Heart right ventricle (tissue), 16 donors: Measurements from ENCODE around the gene IFT52. TPM values are rescaled to one million over a fixed set of nuclear protein-coding genes. Genes with fewer than 3 reads are reported as not detected.

Source experiments
- ATAC-seq, 8 donors: fragments of 200-7000 bp; cut with Tn5 transposase; one replicate each; pipeline ENCODE4 v1.9.1; 2020; ENCODE audit warnings: mild to moderate bottlenecking in 8 of 8, moderate library complexity in 8 of 8, moderate number of reproducible peaks in 1 of 8
- DNase-seq, 2 donors: peaks; one replicate each; pipeline ENCODE4 v3.0.0-alpha.2; 2020
- H3K27ac ChIP-seq, 10 donors: fragments of 200-600 bp; sonication (generic) in 2 of 10; one replicate each; pipeline versions ENCODE4 v1.5.0 to v1.8.0; 2020 to 2022; ENCODE audit warnings: mild to moderate bottlenecking in 3 of 10
- H3K27me3 ChIP-seq, 7 donors: fragments of 200-600 bp; one replicate each; pipeline ENCODE4 v1.8.0; 2021 to 2022; ENCODE audit warnings: mild to moderate bottlenecking in 2 of 7
- H3K36me3 ChIP-seq, 9 donors: fragments of 200-600 bp; sonication (generic) in 1 of 9; one replicate each; pipeline versions ENCODE4 v1.5.0 to v1.8.0; 2020 to 2022; ENCODE audit warnings: mild to moderate bottlenecking in 2 of 9
- H3K4me1 ChIP-seq, 9 donors: fragments of 200-600 bp; sonication (generic) in 1 of 9; one replicate each; pipeline versions ENCODE4 v1.5.0 to v1.8.0; 2020 to 2022; ENCODE audit warnings: mild to moderate bottlenecking in 4 of 9
- H3K4me3 ChIP-seq, 10 donors: fragments of 200-600 bp; sonication (generic) in 2 of 10; one replicate each; pipeline versions ENCODE4 v1.5.0 to v1.8.0; 2020 to 2022; ENCODE audit warnings: mild to moderate bottlenecking in 7 of 10, moderate library complexity in 2 of 10
- H3K9me3 ChIP-seq, 11 donors: fragments of 200-600 bp in 10 of 11; sonication (generic) in 2 of 11; one replicate each; pipeline versions ENCODE4 v1.5.0 to v1.8.0; 2013 to 2022; ENCODE audit warnings: mild to moderate bottlenecking in 2 of 11, control low read depth in 1 of 11, moderate library complexity in 1 of 11
- WGBS, 2 donors: extraction: QIAGEN DNeasy Blood & Tissue Kit; methylation state at CpG; one replicate each; pipeline ENCODE4 v1.1.7; 2013; ENCODE audit warnings: inconsistent platforms in 1 of 2; 5-methylcytosine and 5-hydroxymethylcytosine counted together
- intact Hi-C, 10 donors: fragments of 100-400 bp; cut with DNase I; formaldehyde crosslinking; loops; one replicate each; pipeline versions ENCODE4 v1.11.1 to v1.14.2; 2022
- polyA plus RNA-seq, 2 donors: library from polyadenylated mRNA; stranded (reverse); fragments of 200-250 nt; gene quantifications; one replicate each; pipeline ENCODE4 v1.2.3, GENCODE V29; 2013
- total RNA-seq, 10 donors: library from RNA; stranded (reverse); fragmentation: NEBNext Ultra II Directional in 3 of 10; extraction: Animal tissue kit (Norgen Biotek cat#: 25700) in 3 of 10; gene quantifications; one replicate each; pipeline versions ENCODE4 v1.2.1 to v1.2.4, GENCODE V29; 2021 to 2023
- TF ChIP-seq, protein P1 (sequence below), 9 donors: fragments of 200-600 bp; sonication (generic) in 2 of 9; IDR thresholded peaks; one replicate each; pipeline versions ENCODE4 v1.5.0 to v1.8.0; 2021 to 2022; ENCODE audit warnings: antibody characterized with exemption in 9 of 9, mild to moderate bottlenecking in 5 of 9, moderate library complexity in 1 of 9
- donor health status: Arrhythmogenic right ventricular cardiomyopathy.
- donor health status: ischemic (EF 13 %, LVEDD 7.1; RV severe dilation, severe dysfunction).
- donor health status: healthy with polysubstance abuse.
- donor health status: DM: no; HTN: yes; CAD: no.
- donor health status: DM: no; HTN: no; CAD: no.
- donor health status: ischemic (EF 25% LVEDD 6.9; RV normal size, moderate dysfunction).
- donor health status: ischemic (EF 25% LVEDD 5.7; RV mildly dilated, moderate dysfunction).
- donor health status: healthy.
- donor health status: DM: yes; HTN: yes; CAD: no.
- donor health status: Ischemic cardiomyopathy.
- donor health status: ischemic (EF 35%, LVEDD 5.7; RV mildly dilated, moderate dysfunction).
- donor health status: nonischemic (EF 11% LVEDD 7.7; RV severe dilation, severe dysfunction).
- donor health status: DM: yes; HTN: yes; CAD: no.
- donor health status: PGD.
- donor health status: ischemic (EF 29% LVEDD 5.4; RV normal size, mild dysfunction).
- donor health status: nonischemic (EF 23%, LVEDD 6.1; RV moderate dilation, normal function).

IFT52 gene
- total and polyA plus RNA-seq, 12 donors: 5.2 to 8.9 (median 7.0) TPM

DNA sequence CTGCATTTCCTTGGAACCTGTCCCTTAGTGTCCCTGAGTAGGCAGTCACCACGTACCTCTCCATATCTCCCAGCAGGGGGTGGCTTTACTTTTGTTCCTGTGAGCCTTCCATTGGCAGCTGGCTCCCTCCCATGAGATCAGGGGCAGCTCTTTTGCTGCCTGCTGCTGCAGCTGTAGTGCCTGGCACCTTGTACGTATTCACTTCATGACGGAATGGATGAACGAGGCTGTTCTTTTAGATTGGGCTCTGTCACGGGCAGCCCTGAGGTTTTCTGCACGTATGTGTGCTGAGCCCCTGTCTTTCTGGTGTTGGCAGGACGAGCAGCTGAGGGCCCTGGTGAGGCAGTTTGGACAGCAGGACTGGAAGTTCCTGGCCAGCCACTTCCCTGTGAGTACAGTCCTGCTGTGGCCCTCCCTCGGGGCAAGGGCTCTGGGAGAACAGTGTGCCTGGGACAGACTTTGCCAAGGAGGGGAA lies 90.8 kb downstream of the IFT52 start:
- Histone ChIP-seq H3K4me3 (peak overlapping the region in 1 of 10 donors; percentile 10), H3K36me3 (no peaks in the 10 kb centered on the region), H3K27me3 (peaks cover 0 to 3% (median 0%) of the 10 kb centered on the region in 7 donors), H3K4me1 (peaks cover 0 to 6% (median 0%) of the 10 kb centered on the region in 9 donors), H3K9me3 (no peaks in the 10 kb centered on the region), H3K27ac (no peak overlapping the region)
- TF ChIP-seq, protein P1, sequence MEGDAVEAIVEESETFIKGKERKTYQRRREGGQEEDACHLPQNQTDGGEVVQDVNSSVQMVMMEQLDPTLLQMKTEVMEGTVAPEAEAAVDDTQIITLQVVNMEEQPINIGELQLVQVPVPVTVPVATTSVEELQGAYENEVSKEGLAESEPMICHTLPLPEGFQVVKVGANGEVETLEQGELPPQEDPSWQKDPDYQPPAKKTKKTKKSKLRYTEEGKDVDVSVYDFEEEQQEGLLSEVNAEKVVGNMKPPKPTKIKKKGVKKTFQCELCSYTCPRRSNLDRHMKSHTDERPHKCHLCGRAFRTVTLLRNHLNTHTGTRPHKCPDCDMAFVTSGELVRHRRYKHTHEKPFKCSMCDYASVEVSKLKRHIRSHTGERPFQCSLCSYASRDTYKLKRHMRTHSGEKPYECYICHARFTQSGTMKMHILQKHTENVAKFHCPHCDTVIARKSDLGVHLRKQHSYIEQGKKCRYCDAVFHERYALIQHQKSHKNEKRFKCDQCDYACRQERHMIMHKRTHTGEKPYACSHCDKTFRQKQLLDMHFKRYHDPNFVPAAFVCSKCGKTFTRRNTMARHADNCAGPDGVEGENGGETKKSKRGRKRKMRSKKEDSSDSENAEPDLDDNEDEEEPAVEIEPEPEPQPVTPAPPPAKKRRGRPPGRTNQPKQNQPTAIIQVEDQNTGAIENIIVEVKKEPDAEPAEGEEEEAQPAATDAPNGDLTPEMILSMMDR (IDR thresholded peaks at IDR 0.05): peak in 3 of 9 donors; percentile 7 to 28 (median 16)
- WGBS, 2 donors: 72 to 73% methylated on average over 8 of the region's 8 CpGs
- intact Hi-C loops: loop anchor here in 1 of 10 donors (10.0 kb wide), 1 partner anchor 147 kb away; no protein-coding TSS in a partner anchor
- ATAC-seq (peak in 7 of 8 donors; percentile 25 to 94 (median 78)), DNase-seq (peak in 1 of 2 donors; percentile 33)

DNA sequence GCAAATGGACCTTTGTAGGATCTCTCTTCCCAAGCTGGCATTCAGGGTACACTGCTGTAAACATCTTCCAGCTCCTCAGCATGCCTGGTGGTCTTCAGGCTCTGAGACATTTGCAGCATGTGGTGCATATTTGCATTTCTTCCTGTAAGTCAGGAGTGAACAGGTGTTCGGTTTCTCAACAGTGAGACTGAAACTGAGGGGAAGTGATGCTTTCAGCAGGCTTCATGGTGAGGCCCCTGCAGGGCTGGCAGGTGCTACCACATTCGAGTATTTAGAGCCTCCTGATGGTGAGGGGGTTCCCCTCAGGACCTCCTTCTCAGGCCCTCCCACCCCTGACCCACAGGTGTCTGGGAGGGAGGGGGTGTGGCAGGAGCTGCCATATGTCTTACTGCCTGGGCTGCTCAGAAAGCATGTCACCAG lies 91.3 kb downstream of the IFT52 start:
- intact Hi-C loops: loop anchor here in 1 of 10 donors (10.0 kb wide), 1 partner anchor 147 kb away; no protein-coding TSS in a partner anchor
- Histone ChIP-seq H3K27ac (no peak overlapping the region), H3K36me3 (no peaks in the 10 kb centered on the region), H3K27me3 (peaks cover 0 to under 1% (median 0%) of the 10 kb centered on the region in 7 donors), H3K9me3 (no peaks in the 10 kb centered on the region), H3K4me3 (no peak overlapping the region), H3K4me1 (peaks cover 0 to 6% (median 0%) of the 10 kb centered on the region in 9 donors)
- TF ChIP-seq, protein P1 (IDR thresholded peaks at IDR 0.05): no peak
- 87 to 89% methylated on average over 2 of the region's 2 CpGs for WGBS, 2 donors
- no peak for DNase-seq
- no peak for ATAC-seq

DNA sequence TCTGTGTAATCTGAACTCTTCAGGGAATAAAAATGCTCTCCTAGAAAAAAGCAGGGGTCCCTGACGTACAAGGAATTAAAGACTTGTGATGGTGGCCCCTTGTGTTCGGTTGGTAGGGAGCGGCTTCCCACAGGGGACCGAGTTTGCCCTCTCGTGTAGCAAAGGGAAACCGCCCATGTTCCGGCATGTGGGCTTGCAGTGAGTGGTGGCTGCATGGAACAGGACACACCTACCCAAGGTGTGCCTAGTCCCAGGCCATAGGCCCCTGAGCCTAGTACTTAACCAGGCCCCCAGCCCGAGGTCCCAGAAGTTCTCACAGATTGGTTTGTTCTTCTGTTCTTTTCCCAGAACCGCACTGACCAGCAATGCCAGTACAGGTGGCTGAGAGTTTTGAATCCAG lies 91.7 kb downstream of the IFT52 start:
- WGBS, 2 donors: 95 to 97% methylated on average over 9 of the region's 9 CpGs
- H3K4me3 ChIP-seq: no peak overlapping the region

DNA sequence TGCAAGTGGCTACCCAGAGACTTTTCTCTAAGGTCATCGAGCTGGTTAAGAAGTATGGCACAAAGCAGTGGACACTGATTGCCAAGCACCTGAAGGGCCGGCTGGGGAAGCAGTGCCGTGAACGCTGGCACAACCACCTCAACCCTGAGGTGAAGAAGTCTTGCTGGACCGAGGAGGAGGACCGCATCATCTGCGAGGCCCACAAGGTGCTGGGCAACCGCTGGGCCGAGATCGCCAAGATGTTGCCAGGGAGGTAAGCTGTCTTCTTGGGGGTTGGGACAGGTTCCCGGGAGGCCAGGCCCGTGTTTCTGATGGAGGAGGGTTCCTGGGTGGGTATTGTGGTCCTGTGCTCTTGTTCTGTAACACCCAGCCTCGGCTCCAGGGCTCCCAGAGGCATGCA lies 96.1 kb downstream of the IFT52 start:
- intact Hi-C loops: loop anchor here in 1 of 10 donors (10.0 kb wide), 1 partner anchor 152 kb away; no protein-coding TSS in a partner anchor
- H3K4me1 ChIP-seq: peaks cover 0 to 3% (median 0%) of the 10 kb centered on the region in 9 donors
- ATAC-seq (peak in 1 of 8 donors; percentile 11), DNase-seq (no peak)
- H3K27me3 ChIP-seq: no peaks in the 10 kb centered on the region
- H3K27ac ChIP-seq: no peak overlapping the region
- 89 to 91% methylated on average over 13 of the region's 13 CpGs for WGBS, 2 donors
- TF ChIP-seq, protein P1 (IDR thresholded peaks at IDR 0.05): no peak
- H3K4me3 ChIP-seq: no peak overlapping the region
- no peaks in the 10 kb centered on the region for H3K36me3 ChIP-seq
- H3K9me3 ChIP-seq: no peaks in the 10 kb centered on the region

More for the DNA sequence above, 91.7 kb downstream of the IFT52 start:
- Histone ChIP-seq H3K4me1 (peaks cover 0 to 6% (median 0%) of the 10 kb centered on the region in 9 donors), H3K36me3 (no peaks in the 10 kb centered on the region), H3K27me3 (no peaks in the 10 kb centered on the region), H3K9me3 (no peaks in the 10 kb centered on the region), H3K27ac (no peak overlapping the region)
- intact Hi-C loops: loop anchor here in 1 of 10 donors (10.0 kb wide), 1 partner anchor 148 kb away; no protein-coding TSS in a partner anchor
- TF ChIP-seq, protein P1 (IDR thresholded peaks at IDR 0.05): no peak
- DNase-seq (no peak), ATAC-seq (no peak)
